H1 (cell line): ENCODE results near the gene NXPH1. TPM values are rescaled to one million over a fixed set of nuclear protein-coding genes. Genes with fewer than 3 reads are reported as not detected.

ENCODE experiments used
- ATF2 ChIP-seq: IDR thresholded peaks from 2 replicates; pipeline ENCODE4 v1.6.1; 2012; ENCODE audit warnings: low read length, inconsistent platforms
- BRCA1 ChIP-seq: IDR thresholded peaks from 2 replicates; pipeline ENCODE4 v1.6.1; 2012; ENCODE audit warnings: low read depth, low read length, improper control_type of control experiment
- CHD1 ChIP-seq: IDR thresholded peaks from 2 replicates; pipeline ENCODE4 v1.6.1; 2012; ENCODE audit warnings: low read depth, low read length, improper control_type of control experiment
- CHD7 ChIP-seq: fragments of 300-600 bp; sonication (generic); IDR thresholded peaks from 2 replicates; pipeline ENCODE4 v1.7.1; 2012; ENCODE audit warnings: low read length, moderate library complexity, mild to moderate bottlenecking, inconsistent platforms; ENCODE audit not compliant: insufficient replicate concordance
- EGR1 ChIP-seq: IDR thresholded peaks from 2 replicates; pipeline ENCODE4 v1.6.1; 2011; ENCODE audit warnings: low read depth, low read length, borderline replicate concordance
- KDM4A ChIP-seq: IDR thresholded peaks from one replicate; pipeline ENCODE4 v1.7.1; 2012; ENCODE audit warnings: low read depth, mild to moderate bottlenecking, moderate library complexity, low read length, inconsistent platforms; ENCODE audit not compliant: severe bottlenecking
- SUZ12 ChIP-seq: fragments of 200-600 bp; sonication (generic); IDR thresholded peaks from 2 replicates; pipeline ENCODE4 v1.6.1; 2012; ENCODE audit warnings: mild to moderate bottlenecking, inconsistent platforms, low read length, moderate library complexity, mixed read lengths
- TCF12 ChIP-seq: IDR thresholded peaks from 2 replicates; pipeline ENCODE4 v1.6.1; 2011; ENCODE audit warnings: low read depth, mild to moderate bottlenecking, low read length
- polyA plus RNA-seq, 7 experiments: library from polyadenylated mRNA; depleted of rRNA in 3 of 7; stranded (reverse) in 5 of 7; unstranded in 2 of 7; fragments of >200 nt in 5 of 7; fragments of 200-250 nt in 2 of 7; gene quantifications; 1 replicate in 5 of 7; 2 replicates in 1 of 7; 4 replicates in 1 of 7; pipeline versions ENCODE4 v1.2.1 to v1.2.3, GENCODE V29; 2011 to 2013; ENCODE audit warnings: missing spikeins in 2 of 7, mixed read lengths in 2 of 7
- total RNA-seq: library from RNA; stranded (reverse); fragmentation: NEBNext Ultra II Directional; extraction: Animal tissue kit (Norgen Biotek cat#: 25700); gene quantifications from 2 replicates; pipeline ENCODE4 v1.2.1, GENCODE V29; 2021

NXPH1 gene
- total and polyA plus RNA-seq, 2 of the 8 experiments (the other 6 are each of a cell fraction or from before 2014, with no cell fraction given), result 0.14 to 1.0 TPM

GRCh38 chr7:8443576-8444467, 10.4 kb downstream of the NXPH1 start (continued):
- TF ChIP-seq CHD7 (no peak), CHD1 (no peak), KDM4A (peak; percentile 35), BRCA1 (no peak), ATF2 (no peak), SUZ12 (peak; percentile 43), EGR1 (no peak), TCF12 (no peak)
